ENCODE data around the gene RAPGEF4. TPM values are rescaled to one million over a fixed set of nuclear protein-coding genes. Genes with fewer than 3 reads are reported as not detected.

Gene RAPGEF4
- polyA plus RNA-seq, 2 donors: 1.7 to 3.1 TPM

GRCh38 chr2:172812158-172812744 lies 76.6 kb downstream of the RAPGEF4 start:
- WGBS, 2 donors: 79 to 90% methylated on average over 7 of the region's 7 CpGs
- no peaks in the 10 kb centered on the region for H3K4me1 ChIP-seq (ENCODE audit: control insufficient read depth in 2 of 2, insufficient read depth in 2 of 2, low read length in 1 of 2)
- no peaks in the 10 kb centered on the region for H3K36me3 ChIP-seq (ENCODE audit: control insufficient read depth in 2 of 2, insufficient read depth in 2 of 2, low read length in 1 of 2)
- no peaks in the 10 kb centered on the region for H3K9me3 ChIP-seq (ENCODE audit: control insufficient read depth in 2 of 2, insufficient read depth in 1 of 2, low read depth in 1 of 2, low read length in 1 of 2)
- no peak overlapping the region for H3K27ac ChIP-seq (ENCODE audit: low read depth in 2 of 2, low read length in 1 of 2)
- H3K27me3 ChIP-seq (ENCODE audit: control insufficient read depth in 1 of 2, insufficient read depth in 2 of 2, low read length in 2 of 2): no peaks in the 10 kb centered on the region
- H3K4me3 ChIP-seq (ENCODE audit: low read depth in 1 of 2, low read length in 2 of 2): no peak overlapping the region

GRCh38 chr2:172813314-172813888 lies 77.8 kb downstream of the RAPGEF4 start:
- Histone ChIP-seq H3K4me3 (ENCODE audit: low read depth in 1 of 2, low read length in 2 of 2) (no peak overlapping the region), H3K9me3 (ENCODE audit: control insufficient read depth in 2 of 2, insufficient read depth in 1 of 2, low read depth in 1 of 2, low read length in 1 of 2) (no peaks in the 10 kb centered on the region), H3K36me3 (ENCODE audit: control insufficient read depth in 2 of 2, insufficient read depth in 2 of 2, low read length in 1 of 2) (no peaks in the 10 kb centered on the region), H3K27ac (ENCODE audit: low read depth in 2 of 2, low read length in 1 of 2) (no peak overlapping the region), H3K27me3 (ENCODE audit: control insufficient read depth in 1 of 2, insufficient read depth in 2 of 2, low read length in 2 of 2) (no peaks in the 10 kb centered on the region), H3K4me1 (ENCODE audit: control insufficient read depth in 2 of 2, insufficient read depth in 2 of 2, low read length in 1 of 2) (no peaks in the 10 kb centered on the region)
- 43 to 44% methylated on average over 4 of the region's 4 CpGs for WGBS, 2 donors

GRCh38 chr2:172817411-172817810 lies 81.8 kb downstream of the RAPGEF4 start:
- Histone ChIP-seq H3K9me3 (ENCODE audit: control insufficient read depth in 2 of 2, insufficient read depth in 1 of 2, low read depth in 1 of 2, low read length in 1 of 2) (no peaks in the 10 kb centered on the region), H3K27me3 (ENCODE audit: control insufficient read depth in 1 of 2, insufficient read depth in 2 of 2, low read length in 2 of 2) (no peaks in the 10 kb centered on the region), H3K4me1 (ENCODE audit: control insufficient read depth in 2 of 2, insufficient read depth in 2 of 2, low read length in 1 of 2) (no peaks in the 10 kb centered on the region), H3K36me3 (ENCODE audit: control insufficient read depth in 2 of 2, insufficient read depth in 2 of 2, low read length in 1 of 2) (no peaks in the 10 kb centered on the region), H3K27ac (ENCODE audit: low read depth in 2 of 2, low read length in 1 of 2) (no peak overlapping the region), H3K4me3 (ENCODE audit: low read depth in 1 of 2, low read length in 2 of 2) (no peak overlapping the region)
- 15 to 23% methylated on average over 1 of the region's 1 CpG for WGBS, 2 donors

GRCh38 chr2:172819943-172820342 lies 84.3 kb downstream of the RAPGEF4 start:
- H3K27me3 ChIP-seq (ENCODE audit: control insufficient read depth in 1 of 2, insufficient read depth in 2 of 2, low read length in 2 of 2): no peaks in the 10 kb centered on the region
- no peak overlapping the region for H3K4me3 ChIP-seq (ENCODE audit: low read depth in 1 of 2, low read length in 2 of 2)
- H3K36me3 ChIP-seq (ENCODE audit: control insufficient read depth in 2 of 2, insufficient read depth in 2 of 2, low read length in 1 of 2): no peaks in the 10 kb centered on the region
- no peak overlapping the region for H3K27ac ChIP-seq (ENCODE audit: low read depth in 2 of 2, low read length in 1 of 2)
- H3K9me3 ChIP-seq (ENCODE audit: control insufficient read depth in 2 of 2, insufficient read depth in 1 of 2, low read depth in 1 of 2, low read length in 1 of 2): no peaks in the 10 kb centered on the region
- H3K4me1 ChIP-seq (ENCODE audit: control insufficient read depth in 2 of 2, insufficient read depth in 2 of 2, low read length in 1 of 2): no peaks in the 10 kb centered on the region

- no peak overlapping the region for H3K4me3 ChIP-seq (ENCODE audit: low read depth in 1 of 2, low read length in 2 of 2)
- H3K9me3 ChIP-seq (ENCODE audit: control insufficient read depth in 2 of 2, insufficient read depth in 1 of 2, low read depth in 1 of 2, low read length in 1 of 2): no peaks in the 10 kb centered on the region
- no peaks in the 10 kb centered on the region for H3K36me3 ChIP-seq (ENCODE audit: control insufficient read depth in 2 of 2, insufficient read depth in 2 of 2, low read length in 1 of 2)
- no peak overlapping the region for H3K27ac ChIP-seq (ENCODE audit: low read depth in 2 of 2, low read length in 1 of 2)
- WGBS, 2 donors: 64 to 74% methylated on average over 7 of the region's 7 CpGs
- no peaks in the 10 kb centered on the region for H3K27me3 ChIP-seq (ENCODE audit: control insufficient read depth in 1 of 2, insufficient read depth in 2 of 2, low read length in 2 of 2)
- H3K4me1 ChIP-seq (ENCODE audit: control insufficient read depth in 2 of 2, insufficient read depth in 2 of 2, low read length in 1 of 2): no peaks in the 10 kb centered on the region
Observed at GRCh38 chr2:172821370-172822338, 86.0 kb downstream of the RAPGEF4 start.

- no peak overlapping the region for H3K4me3 ChIP-seq (ENCODE audit: low read depth in 1 of 2, low read length in 2 of 2)
- H3K27ac ChIP-seq (ENCODE audit: low read depth in 2 of 2, low read length in 1 of 2): no peak overlapping the region
Observed at GRCh38 chr2:172822585-172822984, 86.9 kb downstream of the RAPGEF4 start.

GRCh38 chr2:172823261-172823850 lies 87.7 kb downstream of the RAPGEF4 start:
- Histone ChIP-seq H3K27me3 (ENCODE audit: control insufficient read depth in 1 of 2, insufficient read depth in 2 of 2, low read length in 2 of 2) (no peaks in the 10 kb centered on the region), H3K27ac (ENCODE audit: low read depth in 2 of 2, low read length in 1 of 2) (no peak overlapping the region), H3K4me1 (ENCODE audit: control insufficient read depth in 2 of 2, insufficient read depth in 2 of 2, low read length in 1 of 2) (no peaks in the 10 kb centered on the region), H3K4me3 (ENCODE audit: low read depth in 1 of 2, low read length in 2 of 2) (no peak overlapping the region), H3K9me3 (ENCODE audit: control insufficient read depth in 2 of 2, insufficient read depth in 1 of 2, low read depth in 1 of 2, low read length in 1 of 2) (no peaks in the 10 kb centered on the region), H3K36me3 (ENCODE audit: control insufficient read depth in 2 of 2, insufficient read depth in 2 of 2, low read length in 1 of 2) (no peaks in the 10 kb centered on the region)
- 71 to 72% methylated on average over 7 of the region's 7 CpGs for WGBS, 2 donors

More at GRCh38 chr2:172822585-172822984, 86.9 kb downstream of the RAPGEF4 start:
- H3K27me3 ChIP-seq (ENCODE audit: control insufficient read depth in 1 of 2, insufficient read depth in 2 of 2, low read length in 2 of 2): no peaks in the 10 kb centered on the region
- no peaks in the 10 kb centered on the region for H3K9me3 ChIP-seq (ENCODE audit: control insufficient read depth in 2 of 2, insufficient read depth in 1 of 2, low read depth in 1 of 2, low read length in 1 of 2)
- H3K4me1 ChIP-seq (ENCODE audit: control insufficient read depth in 2 of 2, insufficient read depth in 2 of 2, low read length in 1 of 2): no peaks in the 10 kb centered on the region
- 85 to 86% methylated on average over 6 of the region's 6 CpGs for WGBS, 2 donors
- no peaks in the 10 kb centered on the region for H3K36me3 ChIP-seq (ENCODE audit: control insufficient read depth in 2 of 2, insufficient read depth in 2 of 2, low read length in 1 of 2)

GRCh38 chr2:172826522-172826921 lies 90.9 kb downstream of the RAPGEF4 start:
- H3K36me3 ChIP-seq (ENCODE audit: control insufficient read depth in 2 of 2, insufficient read depth in 2 of 2, low read length in 1 of 2): no peaks in the 10 kb centered on the region
- no peak overlapping the region for H3K4me3 ChIP-seq (ENCODE audit: low read depth in 1 of 2, low read length in 2 of 2)
- no peaks in the 10 kb centered on the region for H3K4me1 ChIP-seq (ENCODE audit: control insufficient read depth in 2 of 2, insufficient read depth in 2 of 2, low read length in 1 of 2)
- H3K27ac ChIP-seq (ENCODE audit: low read depth in 2 of 2, low read length in 1 of 2): no peak overlapping the region
- 66 to 81% methylated on average over 3 of the region's 3 CpGs for WGBS, 2 donors
- H3K27me3 ChIP-seq (ENCODE audit: control insufficient read depth in 1 of 2, insufficient read depth in 2 of 2, low read length in 2 of 2): no peaks in the 10 kb centered on the region
- H3K9me3 ChIP-seq (ENCODE audit: control insufficient read depth in 2 of 2, insufficient read depth in 1 of 2, low read depth in 1 of 2, low read length in 1 of 2): no peaks in the 10 kb centered on the region

- Histone ChIP-seq H3K9me3 (ENCODE audit: control insufficient read depth in 2 of 2, insufficient read depth in 1 of 2, low read depth in 1 of 2, low read length in 1 of 2) (no peaks in the 10 kb centered on the region), H3K4me3 (ENCODE audit: low read depth in 1 of 2, low read length in 2 of 2) (no peak overlapping the region), H3K4me1 (ENCODE audit: control insufficient read depth in 2 of 2, insufficient read depth in 2 of 2, low read length in 1 of 2) (no peaks in the 10 kb centered on the region), H3K36me3 (ENCODE audit: control insufficient read depth in 2 of 2, insufficient read depth in 2 of 2, low read length in 1 of 2) (no peaks in the 10 kb centered on the region), H3K27me3 (ENCODE audit: control insufficient read depth in 1 of 2, insufficient read depth in 2 of 2, low read length in 2 of 2) (no peaks in the 10 kb centered on the region), H3K27ac (ENCODE audit: low read depth in 2 of 2, low read length in 1 of 2) (no peak overlapping the region)
- WGBS, 2 donors: 73 to 75% methylated on average over 7 of the region's 7 CpGs
Observed at GRCh38 chr2:172829229-172829628, 93.6 kb downstream of the RAPGEF4 start.

Measured in esophagus (tissue), 2 donors.